ENCODE data around the gene FNDC1. TPM values are rescaled to one million over a fixed set of nuclear protein-coding genes. Genes with fewer than 3 reads are reported as not detected.

The FNDC1 gene
- total and polyA plus RNA-seq, 2 donors (not counting 1 experiment from before 2014, with no cell fraction given), result under 0.01 to 0.03 TPM

GRCh38 chr6:159254186-159254585 lies 85.0 kb downstream of the FNDC1 start:
- H3K79me2 ChIP-seq (ENCODE audit: control insufficient read depth, insufficient read depth, low read length), result no peaks in the 10 kb centered on the region
- no peak overlapping the region for H3K9ac ChIP-seq (ENCODE audit: insufficient read depth, low read length)
- H3K4me2 ChIP-seq (ENCODE audit: extremely low read depth, insufficient read depth, low read length), result no peak overlapping the region
- no peak overlapping the region for H3K27ac ChIP-seq (ENCODE audit: insufficient read depth, low read length)
- TF ChIP-seq EZH2 (IDR thresholded peaks at IDR 0.05; ENCODE audit: low read length, missing control alignments) (no peak), CTCF (conservative IDR thresholded peaks at IDR 0.05 in 1 of 2, IDR thresholded peaks at IDR 0.05 in 1 of 2; ENCODE audit: low read depth in 1 of 2, low read length in 2 of 2) (no peak)
- no peaks in the 10 kb centered on the region for H3K4me1 ChIP-seq (ENCODE audit: control insufficient read depth, extremely low read depth, insufficient read depth, low read length)
- DNase-seq (ENCODE audit: low read depth in 2 of 2), result no peak
- H3K36me3 ChIP-seq (ENCODE audit: control insufficient read depth, insufficient read depth, low read length), result no peaks in the 10 kb centered on the region
- H3K27me3 ChIP-seq (ENCODE audit: control insufficient read depth, insufficient read depth, low read length), result no peaks in the 10 kb centered on the region
- no peak overlapping the region for H3K4me3 ChIP-seq (replicated peaks in 1 of 4; ENCODE audit: control extremely low read depth in 1 of 4, insufficient read depth in 1 of 4, low read depth in 3 of 4, low read length in 4 of 4)
- no peak overlapping the region for H2AFZ ChIP-seq (ENCODE audit: low read length)
- no peaks in the 10 kb centered on the region for H3K9me3 ChIP-seq (ENCODE audit: control insufficient read depth, insufficient read depth, low read depth, low read length)
- no peaks in the 10 kb centered on the region for H4K20me1 ChIP-seq (ENCODE audit: control insufficient read depth, extremely low read depth, insufficient read depth, low read length)

GRCh38 chr6:159255434-159255951 lies 86.3 kb downstream of the FNDC1 start:
- no peak overlapping the region for H3K4me2 ChIP-seq (ENCODE audit: extremely low read depth, insufficient read depth, low read length)
- no peak for DNase-seq (ENCODE audit: low read depth in 2 of 2)
- H3K4me1 ChIP-seq (ENCODE audit: control insufficient read depth, extremely low read depth, insufficient read depth, low read length), result no peaks in the 10 kb centered on the region
- H3K36me3 ChIP-seq (ENCODE audit: control insufficient read depth, insufficient read depth, low read length), result no peaks in the 10 kb centered on the region
- no peak overlapping the region for H3K9ac ChIP-seq (ENCODE audit: insufficient read depth, low read length)
- H3K9me3 ChIP-seq (ENCODE audit: control insufficient read depth, insufficient read depth, low read depth, low read length), result no peaks in the 10 kb centered on the region
- no peak overlapping the region for H3K4me3 ChIP-seq (replicated peaks in 1 of 4; ENCODE audit: control extremely low read depth in 1 of 4, insufficient read depth in 1 of 4, low read depth in 3 of 4, low read length in 4 of 4)
- H4K20me1 ChIP-seq (ENCODE audit: control insufficient read depth, extremely low read depth, insufficient read depth, low read length), result no peaks in the 10 kb centered on the region
- H2AFZ ChIP-seq (ENCODE audit: low read length), result no peak overlapping the region
- H3K27me3 ChIP-seq (ENCODE audit: control insufficient read depth, insufficient read depth, low read length), result no peaks in the 10 kb centered on the region
- H3K27ac ChIP-seq (ENCODE audit: insufficient read depth, low read length), result no peak overlapping the region
- TF ChIP-seq EZH2 (IDR thresholded peaks at IDR 0.05; ENCODE audit: low read length, missing control alignments) (no peak), CTCF (conservative IDR thresholded peaks at IDR 0.05 in 1 of 2, IDR thresholded peaks at IDR 0.05 in 1 of 2; ENCODE audit: low read depth in 1 of 2, low read length in 2 of 2) (no peak)
- H3K79me2 ChIP-seq (ENCODE audit: control insufficient read depth, insufficient read depth, low read length), result no peaks in the 10 kb centered on the region

DNA sequence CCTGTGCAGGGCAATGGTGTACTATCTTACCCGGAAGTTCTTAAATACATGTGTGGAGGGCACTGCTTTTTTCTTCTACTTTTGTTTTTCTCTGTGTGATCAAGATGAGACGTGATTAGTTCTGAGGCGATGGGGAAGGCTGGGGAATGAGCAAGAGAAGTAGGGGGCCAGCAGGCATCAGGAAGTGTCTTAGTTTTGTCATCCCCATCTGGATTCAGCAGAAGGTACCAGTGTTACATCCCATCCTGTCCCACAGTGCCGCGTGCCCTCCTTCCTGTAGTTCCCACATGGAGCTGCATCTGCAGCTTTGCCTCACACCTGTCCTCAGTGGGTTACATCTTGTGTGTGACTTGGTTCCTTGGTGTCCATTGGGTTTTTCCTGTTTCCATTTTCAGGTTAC lies 86.9 kb downstream of the FNDC1 start:
- H3K4me1 ChIP-seq (ENCODE audit: control insufficient read depth, extremely low read depth, insufficient read depth, low read length), result no peaks in the 10 kb centered on the region
- no peaks in the 10 kb centered on the region for H3K79me2 ChIP-seq (ENCODE audit: control insufficient read depth, insufficient read depth, low read length)
- H3K36me3 ChIP-seq (ENCODE audit: control insufficient read depth, insufficient read depth, low read length), result no peaks in the 10 kb centered on the region
- no peak overlapping the region for H3K4me3 ChIP-seq (replicated peaks in 1 of 4; ENCODE audit: control extremely low read depth in 1 of 4, insufficient read depth in 1 of 4, low read depth in 3 of 4, low read length in 4 of 4)
- H3K9ac ChIP-seq (ENCODE audit: insufficient read depth, low read length), result no peak overlapping the region
- no peak overlapping the region for H3K4me2 ChIP-seq (ENCODE audit: extremely low read depth, insufficient read depth, low read length)
- H4K20me1 ChIP-seq (ENCODE audit: control insufficient read depth, extremely low read depth, insufficient read depth, low read length), result no peaks in the 10 kb centered on the region
- no peak overlapping the region for H2AFZ ChIP-seq (ENCODE audit: low read length)
- H3K27me3 ChIP-seq (ENCODE audit: control insufficient read depth, insufficient read depth, low read length), result no peaks in the 10 kb centered on the region
- no peak overlapping the region for H3K27ac ChIP-seq (ENCODE audit: insufficient read depth, low read length)
- no peak for DNase-seq (ENCODE audit: low read depth in 2 of 2)
- TF ChIP-seq CTCF (conservative IDR thresholded peaks at IDR 0.05 in 1 of 2, IDR thresholded peaks at IDR 0.05 in 1 of 2; ENCODE audit: low read depth in 1 of 2, low read length in 2 of 2) (no peak), EZH2 (IDR thresholded peaks at IDR 0.05; ENCODE audit: low read length, missing control alignments) (no peak)
- no peaks in the 10 kb centered on the region for H3K9me3 ChIP-seq (ENCODE audit: control insufficient read depth, insufficient read depth, low read depth, low read length)
